Progenitor cell of endocrine pancreas (in vitro differentiated cells): Measurements from ENCODE around the gene CACNA1F. TPM values are rescaled to one million over a fixed set of nuclear protein-coding genes. Genes with fewer than 3 reads are reported as not detected.

Experiments used
- DNase-seq: peaks from one replicate; pipeline ENCODE4 v3.0.0; 2021; ENCODE audit warnings: low spot score; ENCODE audit not compliant: unreplicated experiment
- H3K27ac Mint-ChIP-seq: 2 replicates; pipeline ENCODE4 v1.8.0; 2021; ENCODE audit warnings: mild to moderate bottlenecking, moderate library complexity, mixed read lengths
- H3K27me3 Mint-ChIP-seq: 2 replicates; pipeline ENCODE4 v1.8.0; 2021; ENCODE audit warnings: mixed read lengths
- H3K36me3 Mint-ChIP-seq: 2 replicates; pipeline ENCODE4 v1.8.0; 2022; ENCODE audit warnings: mixed read lengths; ENCODE audit not compliant: insufficient read depth
- H3K4me1 Mint-ChIP-seq: 2 replicates; pipeline ENCODE4 v1.8.0; 2021; ENCODE audit warnings: low read depth, mixed read lengths
- H3K4me3 Mint-ChIP-seq: 2 replicates; pipeline ENCODE4 v1.8.0; 2021; ENCODE audit warnings: low read depth, mild to moderate bottlenecking, moderate library complexity, mixed read lengths
- H3K9me3 Mint-ChIP-seq: 2 replicates; pipeline ENCODE4 v1.8.0; 2021; ENCODE audit warnings: low read depth, mixed read lengths
- total RNA-seq: library from RNA; stranded (reverse); gene quantifications from 2 replicates; pipeline ENCODE4 v1.2.1, GENCODE V29; 2021
- TF ChIP-seq, protein P1 (sequence below): fragments of 200-600 bp; sonication (generic); IDR thresholded peaks from one replicate; pipeline ENCODE4 v1.5.0; 2021; ENCODE audit warnings: antibody characterized with exemption, mild to moderate bottlenecking; ENCODE audit not compliant: unreplicated experiment

Gene CACNA1F
- total RNA-seq, 1 donor from 2014 or later: 0.19 TPM

DNA sequence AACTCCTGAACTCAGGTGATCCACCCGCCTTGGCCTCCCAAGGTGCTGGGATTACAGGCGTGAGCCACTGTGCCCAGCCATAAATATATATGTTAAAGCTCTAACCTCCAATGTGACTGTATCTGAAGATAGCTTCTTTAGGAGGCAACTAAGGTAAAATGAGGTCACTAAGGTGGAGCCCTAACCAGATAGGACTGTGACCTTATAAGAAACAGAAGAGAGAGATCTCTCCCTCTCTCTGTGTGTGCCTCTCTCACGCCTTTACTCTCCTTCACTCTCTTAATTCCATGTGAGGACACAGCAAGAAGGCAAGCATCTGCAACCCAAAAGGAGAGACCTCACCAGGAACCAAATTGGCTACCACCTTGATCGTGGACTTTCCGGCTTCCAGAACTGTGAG is 71.5 kb downstream of the CACNA1F start:
- TF ChIP-seq, protein P1, sequence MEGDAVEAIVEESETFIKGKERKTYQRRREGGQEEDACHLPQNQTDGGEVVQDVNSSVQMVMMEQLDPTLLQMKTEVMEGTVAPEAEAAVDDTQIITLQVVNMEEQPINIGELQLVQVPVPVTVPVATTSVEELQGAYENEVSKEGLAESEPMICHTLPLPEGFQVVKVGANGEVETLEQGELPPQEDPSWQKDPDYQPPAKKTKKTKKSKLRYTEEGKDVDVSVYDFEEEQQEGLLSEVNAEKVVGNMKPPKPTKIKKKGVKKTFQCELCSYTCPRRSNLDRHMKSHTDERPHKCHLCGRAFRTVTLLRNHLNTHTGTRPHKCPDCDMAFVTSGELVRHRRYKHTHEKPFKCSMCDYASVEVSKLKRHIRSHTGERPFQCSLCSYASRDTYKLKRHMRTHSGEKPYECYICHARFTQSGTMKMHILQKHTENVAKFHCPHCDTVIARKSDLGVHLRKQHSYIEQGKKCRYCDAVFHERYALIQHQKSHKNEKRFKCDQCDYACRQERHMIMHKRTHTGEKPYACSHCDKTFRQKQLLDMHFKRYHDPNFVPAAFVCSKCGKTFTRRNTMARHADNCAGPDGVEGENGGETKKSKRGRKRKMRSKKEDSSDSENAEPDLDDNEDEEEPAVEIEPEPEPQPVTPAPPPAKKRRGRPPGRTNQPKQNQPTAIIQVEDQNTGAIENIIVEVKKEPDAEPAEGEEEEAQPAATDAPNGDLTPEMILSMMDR: no peak
- Mint-ChIP-seq H3K4me3 (no peak overlapping the region), H3K9me3 (peaks cover 8% of the 10 kb centered on the region), H3K36me3 (peaks cover 4% of the 10 kb centered on the region), H3K27me3 (no peaks in the 10 kb centered on the region), H3K4me1 (peaks cover 7% of the 10 kb centered on the region), H3K27ac (no peak overlapping the region)
- DNase-seq: no peak

DNA sequence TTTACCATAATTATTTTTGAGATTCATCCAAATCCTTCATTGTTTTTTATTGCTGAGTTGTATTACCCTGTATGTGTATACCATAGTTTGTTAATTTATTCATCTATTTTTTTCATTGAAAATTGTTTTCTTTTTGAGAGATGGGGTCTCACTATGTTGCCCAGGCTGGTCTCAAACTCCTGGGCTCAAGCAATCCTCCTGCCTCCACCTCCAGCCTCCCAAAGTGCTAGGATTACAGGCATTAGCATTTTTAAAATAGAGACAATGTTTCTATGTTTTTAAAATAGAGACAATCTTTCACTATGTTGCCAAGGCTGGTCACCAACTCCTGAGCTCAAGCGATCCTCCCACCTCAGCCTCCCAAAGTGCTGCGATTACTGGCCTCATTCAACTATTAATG is 72.2 kb downstream of the CACNA1F start:
- peaks cover 8% of the 10 kb centered on the region for H3K9me3 Mint-ChIP-seq
- DNase-seq: no peak
- peaks cover 4% of the 10 kb centered on the region for H3K36me3 Mint-ChIP-seq
- TF ChIP-seq, protein P1: no peak
- no peaks in the 10 kb centered on the region for H3K27me3 Mint-ChIP-seq
- H3K27ac Mint-ChIP-seq: no peak overlapping the region
- H3K4me1 Mint-ChIP-seq: peaks cover 6% of the 10 kb centered on the region
- H3K4me3 Mint-ChIP-seq: no peak overlapping the region

DNA sequence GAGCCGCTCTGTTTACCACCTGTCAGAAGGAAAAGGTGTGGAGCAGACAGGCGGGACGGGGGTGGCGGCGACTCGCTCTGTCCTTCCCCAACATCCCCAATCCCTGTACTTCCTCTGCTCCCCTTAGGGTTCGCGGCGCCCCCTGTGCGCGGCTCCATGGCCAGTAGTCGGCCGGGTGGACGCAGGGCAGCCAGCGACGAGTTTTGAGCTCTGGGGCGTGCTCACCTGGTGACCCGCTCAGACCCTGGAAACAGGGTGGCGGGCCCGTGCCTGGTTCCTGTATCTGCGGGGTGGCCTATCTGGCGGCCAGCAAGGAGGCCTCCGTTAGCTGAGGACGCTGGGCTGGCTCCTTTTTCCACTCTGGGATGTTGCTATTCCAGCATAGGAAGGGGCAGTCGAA is 75.9 kb downstream of the CACNA1F start:
- Mint-ChIP-seq H3K36me3 (peaks cover 2% of the 10 kb centered on the region), H3K27me3 (no peaks in the 10 kb centered on the region), H3K4me1 (no peaks in the 10 kb centered on the region), H3K4me3 (peak overlapping the region; percentile 26), H3K27ac (no peak overlapping the region), H3K9me3 (peaks cover 9% of the 10 kb centered on the region)
- TF ChIP-seq, protein P1: no peak
- no peak for DNase-seq

DNA sequence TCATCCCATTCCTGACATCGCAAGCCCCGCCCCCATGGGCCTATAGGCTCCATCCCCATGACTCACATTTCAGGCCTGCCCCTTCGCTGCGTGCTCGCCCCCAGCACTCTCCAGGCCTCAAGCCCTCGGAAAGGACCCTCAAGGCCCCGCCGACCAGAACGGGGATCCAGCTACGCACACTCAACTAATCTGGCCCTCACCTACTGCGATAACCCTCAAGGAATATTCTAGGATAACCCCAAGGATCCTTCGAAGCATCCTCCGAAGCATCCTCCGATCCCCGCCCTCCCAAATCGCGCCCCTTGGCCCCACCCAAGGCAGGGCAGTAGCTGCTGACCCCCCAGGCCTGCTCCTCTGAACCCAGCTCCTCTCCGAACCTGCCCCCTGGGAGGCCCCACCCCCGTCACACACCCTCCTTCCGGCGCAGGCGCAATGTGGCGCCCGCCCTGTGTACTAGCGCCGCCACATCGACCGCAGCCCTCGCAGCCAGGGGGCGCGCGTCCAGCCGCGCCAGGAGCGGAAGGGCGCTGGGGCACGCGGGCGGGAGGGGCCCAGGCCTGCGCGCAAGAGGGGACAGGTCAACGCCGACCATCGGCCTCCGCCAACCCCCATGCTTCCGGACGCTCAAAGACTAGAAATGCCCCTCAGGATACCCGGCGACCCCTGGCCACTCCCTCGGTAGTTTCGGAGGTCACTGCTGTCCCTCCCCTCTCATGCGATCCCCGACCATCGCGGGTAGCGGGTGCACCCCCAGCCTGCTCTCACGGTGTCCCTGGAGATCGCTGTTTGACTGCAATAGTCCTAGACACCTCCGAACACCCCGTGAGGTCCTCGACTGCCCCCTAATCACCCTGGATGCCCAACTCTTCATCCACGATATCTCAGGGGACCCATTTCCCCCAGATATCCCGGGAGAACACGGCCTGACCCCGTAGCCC is 77.0 kb downstream of the CACNA1F start:
- Mint-ChIP-seq H3K27me3 (no peaks in the 10 kb centered on the region), H3K9me3 (peaks cover 8% of the 10 kb centered on the region), H3K27ac (peak overlapping the region; percentile 99), H3K36me3 (peaks cover 4% of the 10 kb centered on the region), H3K4me3 (peak overlapping the region; percentile 80), H3K4me1 (no peaks in the 10 kb centered on the region)
- TF ChIP-seq, protein P1: peak; percentile 68
- peak; percentile 60 for DNase-seq

DNA sequence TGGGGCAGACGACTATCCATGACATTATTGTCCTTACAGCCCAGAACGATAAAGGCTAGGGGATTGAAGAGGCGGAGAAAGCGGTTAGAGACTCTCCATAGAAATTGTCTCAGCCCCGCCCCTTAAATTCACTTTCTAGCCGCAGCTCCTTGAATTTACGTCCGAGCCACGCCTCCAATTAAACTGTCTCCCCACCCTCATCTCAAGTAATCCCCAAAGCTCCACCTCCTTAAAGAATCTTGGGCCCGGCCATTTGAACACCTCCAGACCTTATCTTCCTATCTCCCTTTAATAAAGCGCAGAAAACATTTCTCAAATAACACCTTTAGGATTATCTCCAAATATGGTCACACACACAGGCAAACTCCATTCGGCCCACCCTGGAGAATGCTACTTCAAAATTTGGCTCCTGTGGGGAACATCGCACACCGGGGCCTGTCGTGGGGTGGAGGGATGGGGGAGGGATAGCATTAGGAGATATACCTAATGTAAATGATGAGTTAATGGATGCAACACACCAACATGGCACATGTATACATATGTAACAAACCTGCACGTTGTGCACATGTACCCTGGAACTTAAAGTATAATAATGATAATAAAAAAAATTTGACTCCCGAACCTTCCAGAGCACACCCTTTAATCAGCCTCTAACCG is 77.8 kb downstream of the CACNA1F start:
- H3K4me3 Mint-ChIP-seq: peak overlapping the region; percentile 80
- peaks cover 6% of the 10 kb centered on the region for H3K36me3 Mint-ChIP-seq
- TF ChIP-seq, protein P1: no peak
- H3K4me1 Mint-ChIP-seq: no peaks in the 10 kb centered on the region
- peak overlapping the region; percentile 99 for H3K27ac Mint-ChIP-seq
- DNase-seq: no peak
- H3K9me3 Mint-ChIP-seq: peaks cover 11% of the 10 kb centered on the region
- H3K27me3 Mint-ChIP-seq: no peaks in the 10 kb centered on the region
